Muscle of back (tissue), 11 donors: ENCODE measurements around the gene ZNF467. TPM values are rescaled to one million over a fixed set of nuclear protein-coding genes. Genes with fewer than 3 reads are reported as not detected.

ENCODE experiments used
- DNase-seq, 3 donors: peaks; one replicate each; pipeline versions ENCODE4 v3.0.0 to v3.0.0-alpha.2; 2013
- polyA plus RNA-seq, 10 donors: library from polyadenylated mRNA; unstranded; fragments of 120-200 nt; gene quantifications; one replicate each; pipeline ENCODE4 v1.2.1, GENCODE V29; 2013; ENCODE audit not compliant: insufficient read length in 10 of 10

ZNF467 gene
- polyA plus RNA-seq, 10 donors = 5.3 to 9.4 (median 7.1) TPM

- no peak for DNase-seq
Measured at GRCh38 chr7:149811221-149811620, 37.8 kb upstream of the ZNF467 start.

- no peak for DNase-seq
Measured at GRCh38 chr7:149809215-149809614, 35.8 kb upstream of the ZNF467 start.

- no peak for DNase-seq
Measured at GRCh38 chr7:149808311-149808710, 34.9 kb upstream of the ZNF467 start.

GRCh38 chr7:149806726-149807125 is 33.3 kb upstream of the ZNF467 start:
- no peak for DNase-seq

GRCh38 chr7:149804106-149804505 is 30.7 kb upstream of the ZNF467 start:
- DNase-seq = no peak

GRCh38 chr7:149803551-149804074 is 30.2 kb upstream of the ZNF467 start:
- no peak for DNase-seq

- DNase-seq = no peak
Measured at GRCh38 chr7:149802966-149803365, 29.6 kb upstream of the ZNF467 start.

- DNase-seq = no peak
Measured at GRCh38 chr7:149801816-149802215, 28.4 kb upstream of the ZNF467 start.

- DNase-seq = no peak
Measured at GRCh38 chr7:149801002-149801566, 27.7 kb upstream of the ZNF467 start.

GRCh38 chr7:149800169-149800555 is 26.8 kb upstream of the ZNF467 start:
- DNase-seq = no peak

- DNase-seq = no peak
Measured at GRCh38 chr7:149799397-149800168, 26.2 kb upstream of the ZNF467 start.

GRCh38 chr7:149797771-149798170 is 24.4 kb upstream of the ZNF467 start:
- no peak for DNase-seq

- no peak for DNase-seq
Measured at GRCh38 chr7:149796287-149796860, 23.0 kb upstream of the ZNF467 start.

- DNase-seq = no peak
Measured at GRCh38 chr7:149795126-149795525, 21.7 kb upstream of the ZNF467 start.

- DNase-seq = no peak
Measured at GRCh38 chr7:149794661-149795060, 21.3 kb upstream of the ZNF467 start.

GRCh38 chr7:149793261-149793660 is 19.9 kb upstream of the ZNF467 start:
- DNase-seq = no peak

- no peak for DNase-seq
Measured at GRCh38 chr7:149792220-149792595, 18.8 kb upstream of the ZNF467 start.

- DNase-seq = no peak
Measured at GRCh38 chr7:149791411-149792219, 18.2 kb upstream of the ZNF467 start.

- DNase-seq = no peak
Measured at GRCh38 chr7:149790754-149791360, 17.5 kb upstream of the ZNF467 start.

GRCh38 chr7:149790146-149790548 is 16.8 kb upstream of the ZNF467 start:
- DNase-seq = peak in 1 of 3 donors; percentile 63

- no peak for DNase-seq
Measured at GRCh38 chr7:149789101-149789500, 15.7 kb upstream of the ZNF467 start.
